Neural progenitor cell (in vitro differentiated cells): ENCODE measurements around the gene CD74. TPM values are rescaled to one million over a fixed set of nuclear protein-coding genes. Genes with fewer than 3 reads are reported as not detected.
A peak's percentile ranks its signal among the peaks of the same experiment; 100 is the strongest.

ENCODE experiments used
- DNase-seq: peaks from one replicate; pipeline ENCODE4 v3.0.0-alpha.2; 2016; ENCODE audit warnings: low spot score
- H2AFZ ChIP-seq: fragments of 200-600 bp; sonication (generic); replicated peaks from 2 replicates; pipeline ENCODE4 v1.6.1; 2016; ENCODE audit warnings: antibody characterized with exemption
- H3F3A ChIP-seq: fragments of 200-600 bp; sonication (generic); 2 replicates; pipeline ENCODE4 v1.6.1; 2016; ENCODE audit warnings: antibody characterized with exemption, low read depth
- H3K27ac ChIP-seq: fragments of 200-600 bp; sonication (generic); 2 replicates; pipeline ENCODE4 v1.5.1; 2016; ENCODE audit warnings: mild to moderate bottlenecking
- H3K27me3 ChIP-seq: fragments of 200-600 bp; sonication (generic); 2 replicates; pipeline ENCODE4 v1.6.1; 2016; ENCODE audit warnings: mild to moderate bottlenecking, moderate library complexity
- H3K36me3 ChIP-seq: fragments of 200-600 bp; sonication (generic); 2 replicates; pipeline ENCODE4 v1.5.1; 2016
- H3K4me1 ChIP-seq: fragments of 200-600 bp; sonication (generic); 2 replicates; pipeline ENCODE4 v1.6.1; 2016; ENCODE audit warnings: mixed run types
- H3K4me2 ChIP-seq: fragments of 200-600 bp; sonication (generic); 2 replicates; pipeline ENCODE4 v1.6.1; 2016
- H3K4me3 ChIP-seq: fragments of 200-600 bp; sonication (generic); 2 replicates; pipeline ENCODE4 v1.5.1; 2016
- H3K79me2 ChIP-seq: fragments of 200-600 bp; sonication (generic); 2 replicates; pipeline ENCODE4 v1.6.1; 2016; ENCODE audit warnings: low read depth
- H3K9ac ChIP-seq: fragments of 200-600 bp; sonication (generic); 2 replicates; pipeline ENCODE4 v1.6.1; 2016
- H3K9me3 ChIP-seq: fragments of 200-600 bp; sonication (generic); 2 replicates; pipeline ENCODE4 v1.5.1; 2016; ENCODE audit warnings: low read depth
- H4K20me1 ChIP-seq: fragments of 200-600 bp; sonication (generic); 2 replicates; pipeline ENCODE4 v1.6.1; 2016; ENCODE audit warnings: low read depth
- H3K27ac Mint-ChIP-seq: 3 replicates; pipeline ENCODE4 v1.8.0; 2021; ENCODE audit warnings: mixed read lengths
- H3K27me3 Mint-ChIP-seq: 2 replicates; pipeline ENCODE4 v1.8.0; 2022; ENCODE audit warnings: low read depth, mild to moderate bottlenecking, inconsistent platforms, moderate library complexity, mixed read lengths; ENCODE audit not compliant: insufficient read depth
- H3K36me3 Mint-ChIP-seq: 3 replicates; pipeline ENCODE4 v1.8.0; 2021; ENCODE audit warnings: mixed read lengths
- H3K4me1 Mint-ChIP-seq: 3 replicates; pipeline ENCODE4 v1.8.0; 2021; ENCODE audit warnings: mixed read lengths
- H3K4me3 Mint-ChIP-seq: 3 replicates; pipeline ENCODE4 v1.8.0; 2021; ENCODE audit warnings: mild to moderate bottlenecking, moderate library complexity, mixed read lengths
- H3K9me3 Mint-ChIP-seq: 3 replicates; pipeline ENCODE4 v1.8.0; 2020; ENCODE audit warnings: mixed read lengths
- EZH2 ChIP-seq: fragments of 200-600 bp; sonication (generic); IDR thresholded peaks from 2 replicates; pipeline ENCODE4 v1.6.1; 2017; ENCODE audit warnings: antibody characterized with exemption, mild to moderate bottlenecking, moderate library complexity
- EZH2phosphoT487 ChIP-seq: fragments of 200-600 bp; sonication (generic); IDR thresholded peaks from 2 replicates; pipeline ENCODE4 v1.6.1; 2017; ENCODE audit warnings: antibody characterized with exemption
- total RNA-seq: library from RNA; depleted of rRNA; stranded (reverse); fragments of >200 nt; gene quantifications from 2 replicates; pipeline ENCODE4 v1.2.3, GENCODE V29; 2015; ENCODE audit warnings: low replicate concordance
- TF ChIP-seq, protein P1 (sequence below): fragments of 200-600 bp; sonication (generic); IDR thresholded peaks from 2 replicates; pipeline ENCODE4 v1.5.1; 2017; ENCODE audit warnings: antibody characterized with exemption, mild to moderate bottlenecking

Gene CD74
- total RNA-seq, 1 donor from 2014 or later: 9.8 TPM

DNA sequence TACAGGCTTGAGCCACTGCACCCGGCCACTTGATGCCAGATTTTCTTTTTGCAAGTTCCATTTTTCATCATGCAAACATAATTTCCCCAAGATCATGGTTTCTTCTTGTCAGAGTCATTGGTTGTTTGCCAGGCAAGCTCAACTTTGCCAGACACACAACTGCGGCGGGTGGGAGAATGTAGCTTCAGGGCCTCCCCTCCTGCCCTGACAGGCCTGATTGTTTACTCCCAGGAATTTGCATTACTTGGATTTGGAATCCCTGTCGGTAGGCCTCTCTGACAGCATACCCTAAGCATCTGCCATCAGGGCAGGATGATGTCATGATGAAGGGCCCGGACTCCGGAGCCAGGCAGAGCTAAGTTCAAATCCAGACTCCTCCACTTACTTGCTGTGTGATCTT is 21.8 kb upstream of the CD74 start:
- Histone ChIP-seq H3K4me3 (no peak overlapping the region), H3K36me3 (no peaks in the 10 kb centered on the region), H3K4me2 (no peak overlapping the region), H3K4me1 (no peaks in the 10 kb centered on the region), H3K9me3 (no peaks in the 10 kb centered on the region), H2AFZ (no peak overlapping the region), H3K79me2 (no peaks in the 10 kb centered on the region), H3K27me3 (no peaks in the 10 kb centered on the region), H3K27ac (no peak overlapping the region), H4K20me1 (no peaks in the 10 kb centered on the region), H3F3A (peaks cover 13% of the 10 kb centered on the region), H3K9ac (no peak overlapping the region)
- Mint-ChIP-seq H3K4me3 (no peak overlapping the region), H3K9me3 (no peaks in the 10 kb centered on the region), H3K4me1 (peaks cover 21% of the 10 kb centered on the region), H3K27me3 (peaks cover 16% of the 10 kb centered on the region), H3K27ac (no peak overlapping the region), H3K36me3 (no peaks in the 10 kb centered on the region)
- TF ChIP-seq, protein P1, sequence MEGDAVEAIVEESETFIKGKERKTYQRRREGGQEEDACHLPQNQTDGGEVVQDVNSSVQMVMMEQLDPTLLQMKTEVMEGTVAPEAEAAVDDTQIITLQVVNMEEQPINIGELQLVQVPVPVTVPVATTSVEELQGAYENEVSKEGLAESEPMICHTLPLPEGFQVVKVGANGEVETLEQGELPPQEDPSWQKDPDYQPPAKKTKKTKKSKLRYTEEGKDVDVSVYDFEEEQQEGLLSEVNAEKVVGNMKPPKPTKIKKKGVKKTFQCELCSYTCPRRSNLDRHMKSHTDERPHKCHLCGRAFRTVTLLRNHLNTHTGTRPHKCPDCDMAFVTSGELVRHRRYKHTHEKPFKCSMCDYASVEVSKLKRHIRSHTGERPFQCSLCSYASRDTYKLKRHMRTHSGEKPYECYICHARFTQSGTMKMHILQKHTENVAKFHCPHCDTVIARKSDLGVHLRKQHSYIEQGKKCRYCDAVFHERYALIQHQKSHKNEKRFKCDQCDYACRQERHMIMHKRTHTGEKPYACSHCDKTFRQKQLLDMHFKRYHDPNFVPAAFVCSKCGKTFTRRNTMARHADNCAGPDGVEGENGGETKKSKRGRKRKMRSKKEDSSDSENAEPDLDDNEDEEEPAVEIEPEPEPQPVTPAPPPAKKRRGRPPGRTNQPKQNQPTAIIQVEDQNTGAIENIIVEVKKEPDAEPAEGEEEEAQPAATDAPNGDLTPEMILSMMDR: no peak
- no peak for TF ChIP-seq EZH2phosphoT487
- TF ChIP-seq EZH2: no peak
- DNase-seq: no peak

DNA sequence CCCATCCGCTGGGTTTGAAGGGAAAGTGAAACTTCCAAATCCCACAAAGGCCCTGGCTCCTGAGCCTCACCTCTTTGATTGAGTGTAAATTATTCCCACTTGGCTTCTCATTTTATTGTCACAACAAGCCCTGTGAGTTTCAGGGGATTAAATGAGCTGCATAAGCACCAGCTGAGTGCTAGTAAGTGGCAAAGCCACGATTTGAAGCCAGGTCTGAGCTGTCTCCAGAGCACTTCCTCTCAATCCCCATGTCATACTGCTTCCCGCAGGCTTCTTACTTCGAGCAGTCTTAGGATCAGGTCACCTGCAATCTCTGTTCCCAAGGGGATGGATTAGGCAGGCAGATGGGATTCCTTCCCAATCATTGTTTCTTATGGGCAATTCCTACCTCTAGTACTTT is 18.9 kb upstream of the CD74 start:
- H3K27ac ChIP-seq: no peak overlapping the region
- no peak overlapping the region for H3K4me2 ChIP-seq
- Mint-ChIP-seq H3K9me3 (no peaks in the 10 kb centered on the region), H3K36me3 (no peaks in the 10 kb centered on the region), H3K4me3 (no peak overlapping the region), H3K4me1 (peaks cover 34% of the 10 kb centered on the region), H3K27ac (no peak overlapping the region), H3K27me3 (peaks cover 21% of the 10 kb centered on the region)
- H2AFZ ChIP-seq: peak overlapping the region; percentile 19
- H3K4me3 ChIP-seq: no peak overlapping the region
- TF ChIP-seq EZH2 (no peak), EZH2phosphoT487 (no peak)
- H3K36me3 ChIP-seq: no peaks in the 10 kb centered on the region
- H3F3A ChIP-seq: peaks cover 10% of the 10 kb centered on the region
- H3K27me3 ChIP-seq: no peaks in the 10 kb centered on the region
- H3K9ac ChIP-seq: no peak overlapping the region
- no peaks in the 10 kb centered on the region for H3K9me3 ChIP-seq
- H3K4me1 ChIP-seq: no peaks in the 10 kb centered on the region
- no peaks in the 10 kb centered on the region for H4K20me1 ChIP-seq
- no peaks in the 10 kb centered on the region for H3K79me2 ChIP-seq
- peak; percentile 40 for DNase-seq

DNA sequence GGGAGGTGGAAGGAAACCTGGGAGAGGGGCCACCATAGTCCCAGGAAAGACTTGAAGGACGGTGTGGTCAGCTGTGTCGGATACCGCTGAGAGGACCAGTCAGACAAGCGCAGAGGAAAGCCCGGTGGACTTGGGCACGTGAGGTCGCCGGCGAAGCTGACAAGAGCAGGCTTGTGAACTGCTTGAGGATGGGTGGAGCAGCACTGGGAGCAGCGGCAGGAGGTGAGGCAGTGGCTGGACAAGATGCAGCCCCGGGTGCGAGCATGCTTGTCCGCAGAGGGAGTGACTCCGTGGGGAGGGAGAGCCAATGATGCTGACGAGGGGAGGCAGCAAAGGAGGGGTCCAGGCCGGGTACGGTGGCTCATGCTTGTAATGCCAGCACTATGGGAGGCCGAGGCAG is 18.3 kb upstream of the CD74 start:
- no peaks in the 10 kb centered on the region for H3K36me3 Mint-ChIP-seq
- H3K4me1 ChIP-seq: no peaks in the 10 kb centered on the region
- H2AFZ ChIP-seq: no peak overlapping the region
- no peaks in the 10 kb centered on the region for H3K79me2 ChIP-seq
- H3K27ac Mint-ChIP-seq: no peak overlapping the region
- DNase-seq: no peak
- no peak for TF ChIP-seq EZH2
- no peak for TF ChIP-seq EZH2phosphoT487
- TF ChIP-seq, protein P1: no peak
- no peaks in the 10 kb centered on the region for H3K9me3 ChIP-seq
- H3K4me2 ChIP-seq: no peak overlapping the region
- no peak overlapping the region for H3K4me3 Mint-ChIP-seq
- H3K27me3 Mint-ChIP-seq: peaks cover 18% of the 10 kb centered on the region
- H3K9me3 Mint-ChIP-seq: no peaks in the 10 kb centered on the region
- peaks cover 10% of the 10 kb centered on the region for H3F3A ChIP-seq
- no peaks in the 10 kb centered on the region for H3K27me3 ChIP-seq
- H3K27ac ChIP-seq: no peak overlapping the region
- H3K4me1 Mint-ChIP-seq: peaks cover 30% of the 10 kb centered on the region
- no peaks in the 10 kb centered on the region for H3K36me3 ChIP-seq
- H4K20me1 ChIP-seq: no peaks in the 10 kb centered on the region
- no peak overlapping the region for H3K4me3 ChIP-seq
- no peak overlapping the region for H3K9ac ChIP-seq

DNA sequence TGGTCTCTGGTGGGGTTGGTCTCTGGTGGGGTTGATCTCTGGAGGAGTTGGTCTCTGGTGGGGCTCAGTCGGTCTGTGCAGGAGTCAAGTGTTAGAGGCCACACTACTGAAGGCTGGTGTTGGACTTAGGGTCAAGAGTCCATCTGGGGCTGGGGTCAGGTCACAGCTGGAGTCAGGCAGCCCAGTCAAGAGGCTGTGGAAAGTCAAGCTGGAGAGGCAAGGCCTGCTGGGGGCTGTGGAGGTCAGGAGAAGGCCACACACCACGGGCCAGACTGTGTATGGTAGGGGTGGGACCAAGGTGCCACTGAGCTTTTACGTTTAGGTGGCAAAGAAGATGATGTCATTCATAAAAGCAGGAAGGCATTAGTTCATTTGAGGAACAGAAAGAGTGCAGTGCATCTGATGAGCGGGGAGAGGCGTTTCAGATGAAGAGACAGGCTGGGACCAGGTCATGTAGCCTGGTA is 16.7 kb upstream of the CD74 start:
- Mint-ChIP-seq H3K4me1 (peaks cover 26% of the 10 kb centered on the region), H3K4me3 (no peak overlapping the region), H3K36me3 (no peaks in the 10 kb centered on the region), H3K27me3 (peaks cover 16% of the 10 kb centered on the region), H3K9me3 (no peaks in the 10 kb centered on the region), H3K27ac (peak overlapping the region; percentile 12)
- DNase-seq: no peak
- no peak overlapping the region for H3K4me2 ChIP-seq
- no peaks in the 10 kb centered on the region for H3K79me2 ChIP-seq
- no peak for TF ChIP-seq EZH2
- TF ChIP-seq, protein P1: no peak
- TF ChIP-seq EZH2phosphoT487: no peak
- H3F3A ChIP-seq: peaks cover 10% of the 10 kb centered on the region
- no peak overlapping the region for H2AFZ ChIP-seq
- no peaks in the 10 kb centered on the region for H3K27me3 ChIP-seq
- no peaks in the 10 kb centered on the region for H4K20me1 ChIP-seq
- no peak overlapping the region for H3K27ac ChIP-seq
- H3K4me3 ChIP-seq: no peak overlapping the region
- H3K4me1 ChIP-seq: no peaks in the 10 kb centered on the region
- no peak overlapping the region for H3K9ac ChIP-seq
- no peaks in the 10 kb centered on the region for H3K36me3 ChIP-seq
- H3K9me3 ChIP-seq: no peaks in the 10 kb centered on the region
